Nephron (organoid): ENCODE data around the gene RBMS1.

ENCODE experiments used
- H3K27ac Mint-ChIP-seq, 3 experiments: 2 replicates each; pipeline ENCODE4 v1.8.0; 2020; ENCODE audit warnings: mixed read lengths in 3 of 3, mild to moderate bottlenecking in 2 of 3, moderate library complexity in 1 of 3
- H3K27me3 Mint-ChIP-seq: 2 replicates; pipeline ENCODE4 v1.8.0; 2021; ENCODE audit warnings: low read depth, mild to moderate bottlenecking, moderate library complexity, mixed read lengths
- H3K36me3 Mint-ChIP-seq: 2 replicates; pipeline ENCODE4 v1.8.0; 2020; ENCODE audit warnings: low read depth, mixed read lengths
- H3K4me1 Mint-ChIP-seq: 2 replicates; pipeline ENCODE4 v1.8.0; 2020; ENCODE audit warnings: mixed read lengths
- H3K4me3 Mint-ChIP-seq, 3 experiments: 2 replicates each; pipeline ENCODE4 v1.8.0; 2020; ENCODE audit warnings: mild to moderate bottlenecking in 3 of 3, mixed read lengths in 3 of 3, moderate library complexity in 2 of 3
- H3K9me3 Mint-ChIP-seq: 2 replicates; pipeline ENCODE4 v1.8.0; 2020; ENCODE audit warnings: mixed read lengths
- CTCF ChIP-seq, 3 experiments: fragments of 200-600 bp; sonication (generic); IDR thresholded peaks; one replicate each; pipeline ENCODE4 v1.5.0; 2021; ENCODE audit warnings: antibody characterized with exemption in 3 of 3; ENCODE audit not compliant: unreplicated experiment in 3 of 3

The RBMS1 gene

GRCh38 chr2:160326786-160327185, 166.8 kb downstream of the RBMS1 start:
- peak overlapping the region; percentile 33 to 75 (median 36) for H3K27ac Mint-ChIP-seq
- peaks cover 7% of the 10 kb centered on the region for H3K36me3 Mint-ChIP-seq
- H3K9me3 Mint-ChIP-seq: no peaks in the 10 kb centered on the region
- TF ChIP-seq CTCF (IDR thresholded peaks at IDR 0.05; ENCODE audit: unreplicated experiment in 3 of 3): no peak
- H3K4me1 Mint-ChIP-seq: peaks cover 68% of the 10 kb centered on the region
- no peak overlapping the region for H3K4me3 Mint-ChIP-seq
- no peaks in the 10 kb centered on the region for H3K27me3 Mint-ChIP-seq

- H3K4me3 Mint-ChIP-seq: no peak overlapping the region
- H3K36me3 Mint-ChIP-seq: peaks cover 11% of the 10 kb centered on the region
- H3K27ac Mint-ChIP-seq: peak overlapping the region in 2 of 3 experiments; percentile 4 to 75
- peaks cover 76% of the 10 kb centered on the region for H3K4me1 Mint-ChIP-seq
- no peaks in the 10 kb centered on the region for H3K9me3 Mint-ChIP-seq
- no peak for TF ChIP-seq CTCF (IDR thresholded peaks at IDR 0.05; ENCODE audit: unreplicated experiment in 3 of 3)
- no peaks in the 10 kb centered on the region for H3K27me3 Mint-ChIP-seq
These were observed 168.2 kb downstream of the RBMS1 start for GRCh38 chr2:160325418-160325817.

- H3K36me3 Mint-ChIP-seq: peaks cover 6% of the 10 kb centered on the region
- H3K27ac Mint-ChIP-seq: peak overlapping the region in 2 of 3 experiments; percentile 30 to 75
- H3K27me3 Mint-ChIP-seq: no peaks in the 10 kb centered on the region
- no peak overlapping the region for H3K4me3 Mint-ChIP-seq
- TF ChIP-seq CTCF (IDR thresholded peaks at IDR 0.05; ENCODE audit: unreplicated experiment in 3 of 3): no peak
- no peaks in the 10 kb centered on the region for H3K9me3 Mint-ChIP-seq
- peaks cover 73% of the 10 kb centered on the region for H3K4me1 Mint-ChIP-seq
These were observed 168.7 kb downstream of the RBMS1 start for GRCh38 chr2:160324917-160325316.

- peaks cover 4% of the 10 kb centered on the region for H3K36me3 Mint-ChIP-seq
- peak; percentile 64 to 68 (median 65) for TF ChIP-seq CTCF (IDR thresholded peaks at IDR 0.05; ENCODE audit: unreplicated experiment in 3 of 3)
- no peaks in the 10 kb centered on the region for H3K27me3 Mint-ChIP-seq
- H3K4me3 Mint-ChIP-seq: no peak overlapping the region
- peaks cover 67% of the 10 kb centered on the region for H3K4me1 Mint-ChIP-seq
- peak overlapping the region; percentile 30 to 75 (median 52) for H3K27ac Mint-ChIP-seq
- H3K9me3 Mint-ChIP-seq: no peaks in the 10 kb centered on the region
These were observed 169.3 kb downstream of the RBMS1 start for GRCh38 chr2:160324161-160324800.

GRCh38 chr2:160322320-160322719, 171.3 kb downstream of the RBMS1 start:
- Mint-ChIP-seq H3K27me3 (no peaks in the 10 kb centered on the region), H3K27ac (no peak overlapping the region), H3K9me3 (no peaks in the 10 kb centered on the region), H3K4me3 (no peak overlapping the region), H3K36me3 (peaks cover 10% of the 10 kb centered on the region), H3K4me1 (peaks cover 56% of the 10 kb centered on the region)
- no peak for TF ChIP-seq CTCF (IDR thresholded peaks at IDR 0.05; ENCODE audit: unreplicated experiment in 3 of 3)

- no peak for TF ChIP-seq CTCF (IDR thresholded peaks at IDR 0.05; ENCODE audit: unreplicated experiment in 3 of 3)
- H3K4me3 Mint-ChIP-seq: no peak overlapping the region
- peaks cover 60% of the 10 kb centered on the region for H3K4me1 Mint-ChIP-seq
- peak overlapping the region; percentile 21 to 72 (median 22) for H3K27ac Mint-ChIP-seq
- H3K27me3 Mint-ChIP-seq: no peaks in the 10 kb centered on the region
- no peaks in the 10 kb centered on the region for H3K9me3 Mint-ChIP-seq
- H3K36me3 Mint-ChIP-seq: peaks cover 22% of the 10 kb centered on the region
These were observed 172.6 kb downstream of the RBMS1 start for GRCh38 chr2:160321006-160321405.
